ENCODE results near the gene NNT.

NNT gene

GRCh38 chr5:43663916-43664315 lies 60.9 kb downstream of the NNT start:
- TF ChIP-seq FOXP2 (optimal IDR thresholded peaks at IDR 0.05; ENCODE audit: borderline replicate concordance, extremely low read depth, extremely low read length, insufficient read depth) (no peak), TAF1 (IDR thresholded peaks at IDR 0.05; ENCODE audit: borderline replicate concordance, insufficient read depth, low read length) (no peak), SIN3A (IDR thresholded peaks at IDR 0.05; ENCODE audit: borderline replicate concordance, insufficient read depth, low read length) (no peak), POLR2AphosphoS5 (IDR thresholded peaks at IDR 0.05; ENCODE audit: low read depth, low read length) (no peak)
- TF ChIP-seq, protein P1, sequence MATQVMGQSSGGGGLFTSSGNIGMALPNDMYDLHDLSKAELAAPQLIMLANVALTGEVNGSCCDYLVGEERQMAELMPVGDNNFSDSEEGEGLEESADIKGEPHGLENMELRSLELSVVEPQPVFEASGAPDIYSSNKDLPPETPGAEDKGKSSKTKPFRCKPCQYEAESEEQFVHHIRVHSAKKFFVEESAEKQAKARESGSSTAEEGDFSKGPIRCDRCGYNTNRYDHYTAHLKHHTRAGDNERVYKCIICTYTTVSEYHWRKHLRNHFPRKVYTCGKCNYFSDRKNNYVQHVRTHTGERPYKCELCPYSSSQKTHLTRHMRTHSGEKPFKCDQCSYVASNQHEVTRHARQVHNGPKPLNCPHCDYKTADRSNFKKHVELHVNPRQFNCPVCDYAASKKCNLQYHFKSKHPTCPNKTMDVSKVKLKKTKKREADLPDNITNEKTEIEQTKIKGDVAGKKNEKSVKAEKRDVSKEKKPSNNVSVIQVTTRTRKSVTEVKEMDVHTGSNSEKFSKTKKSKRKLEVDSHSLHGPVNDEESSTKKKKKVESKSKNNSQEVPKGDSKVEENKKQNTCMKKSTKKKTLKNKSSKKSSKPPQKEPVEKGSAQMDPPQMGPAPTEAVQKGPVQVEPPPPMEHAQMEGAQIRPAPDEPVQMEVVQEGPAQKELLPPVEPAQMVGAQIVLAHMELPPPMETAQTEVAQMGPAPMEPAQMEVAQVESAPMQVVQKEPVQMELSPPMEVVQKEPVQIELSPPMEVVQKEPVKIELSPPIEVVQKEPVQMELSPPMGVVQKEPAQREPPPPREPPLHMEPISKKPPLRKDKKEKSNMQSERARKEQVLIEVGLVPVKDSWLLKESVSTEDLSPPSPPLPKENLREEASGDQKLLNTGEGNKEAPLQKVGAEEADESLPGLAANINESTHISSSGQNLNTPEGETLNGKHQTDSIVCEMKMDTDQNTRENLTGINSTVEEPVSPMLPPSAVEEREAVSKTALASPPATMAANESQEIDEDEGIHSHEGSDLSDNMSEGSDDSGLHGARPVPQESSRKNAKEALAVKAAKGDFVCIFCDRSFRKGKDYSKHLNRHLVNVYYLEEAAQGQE (IDR thresholded peaks at IDR 0.05; ENCODE audit: insufficient read depth in 1 of 2, low read depth in 2 of 2, low read length in 2 of 2) = no peak

GRCh38 chr5:43664501-43665040 lies 61.6 kb downstream of the NNT start:
- TF ChIP-seq, protein P1 (IDR thresholded peaks at IDR 0.05; ENCODE audit: insufficient read depth in 1 of 2, low read depth in 2 of 2, low read length in 2 of 2) = no peak
- TF ChIP-seq TAF1 (IDR thresholded peaks at IDR 0.05; ENCODE audit: borderline replicate concordance, insufficient read depth, low read length) (no peak), FOXP2 (optimal IDR thresholded peaks at IDR 0.05; ENCODE audit: borderline replicate concordance, extremely low read depth, extremely low read length, insufficient read depth) (no peak), POLR2AphosphoS5 (IDR thresholded peaks at IDR 0.05; ENCODE audit: low read depth, low read length) (no peak), SIN3A (IDR thresholded peaks at IDR 0.05; ENCODE audit: borderline replicate concordance, insufficient read depth, low read length) (no peak)

DNA sequence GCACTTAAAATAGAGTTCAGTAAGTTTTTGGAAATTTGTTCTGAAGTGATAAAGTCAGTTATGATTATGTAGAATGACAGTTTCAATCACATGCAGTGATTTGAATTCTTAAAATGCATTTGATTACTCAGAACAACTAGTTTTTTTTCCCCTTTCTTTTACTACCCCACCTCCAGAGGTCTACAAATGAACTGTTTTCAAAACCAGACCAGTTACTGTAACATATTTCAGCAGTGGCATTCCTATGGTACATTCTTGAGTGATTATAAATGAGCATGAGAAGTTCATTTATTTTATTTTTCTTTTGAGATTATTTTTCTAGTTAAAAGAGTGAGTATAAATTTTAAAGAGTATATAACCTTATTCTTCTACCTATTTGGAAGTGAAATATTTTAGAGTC lies 71.6 kb downstream of the NNT start:
- no peak for TF ChIP-seq SIN3A (IDR thresholded peaks at IDR 0.05; ENCODE audit: borderline replicate concordance, insufficient read depth, low read length)
- TF ChIP-seq POLR2AphosphoS5 (IDR thresholded peaks at IDR 0.05; ENCODE audit: low read depth, low read length) = no peak
- no peak for TF ChIP-seq TAF1 (IDR thresholded peaks at IDR 0.05; ENCODE audit: borderline replicate concordance, insufficient read depth, low read length)
- TF ChIP-seq, protein P1 (IDR thresholded peaks at IDR 0.05; ENCODE audit: insufficient read depth in 1 of 2, low read depth in 2 of 2, low read length in 2 of 2) = no peak
- no peak for TF ChIP-seq FOXP2 (optimal IDR thresholded peaks at IDR 0.05; ENCODE audit: borderline replicate concordance, extremely low read depth, extremely low read length, insufficient read depth)

DNA sequence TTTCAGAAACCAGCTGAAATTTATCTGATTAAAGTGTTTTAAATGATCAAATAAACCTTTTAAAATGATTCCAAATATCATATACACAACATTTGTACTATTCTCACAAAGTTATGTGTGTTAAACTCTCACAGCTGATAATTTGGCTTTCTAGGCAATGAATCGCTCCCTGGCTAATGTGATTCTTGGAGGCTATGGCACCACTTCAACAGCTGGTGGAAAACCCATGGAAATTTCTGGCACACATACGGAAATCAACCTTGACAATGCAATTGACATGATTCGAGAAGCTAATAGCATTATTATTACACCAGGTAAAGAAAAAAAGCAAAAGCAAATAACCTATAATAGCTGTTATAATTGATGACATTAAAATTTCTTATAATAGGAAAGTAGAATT lies 72.4 kb downstream of the NNT start:
- TF ChIP-seq FOXP2 (optimal IDR thresholded peaks at IDR 0.05; ENCODE audit: borderline replicate concordance, extremely low read depth, extremely low read length, insufficient read depth) (no peak), POLR2AphosphoS5 (IDR thresholded peaks at IDR 0.05; ENCODE audit: low read depth, low read length) (no peak), SIN3A (IDR thresholded peaks at IDR 0.05; ENCODE audit: borderline replicate concordance, insufficient read depth, low read length) (no peak), TAF1 (IDR thresholded peaks at IDR 0.05; ENCODE audit: borderline replicate concordance, insufficient read depth, low read length) (no peak)
- TF ChIP-seq, protein P1 (IDR thresholded peaks at IDR 0.05; ENCODE audit: insufficient read depth in 1 of 2, low read depth in 2 of 2, low read length in 2 of 2) = no peak

Measured in PFSK-1 (cell line).